GM21825 (cell line): ENCODE measurements around the gene SCFD2.

Source experiments
- ATAC-seq: cut with Tn5 transposase; IDR thresholded peaks from one replicate; pipeline ENCODE4 v1.9.1; 2021; ENCODE audit warnings: mild to moderate bottlenecking, moderate library complexity; ENCODE audit not compliant: unreplicated experiment

The SCFD2 gene

DNA sequence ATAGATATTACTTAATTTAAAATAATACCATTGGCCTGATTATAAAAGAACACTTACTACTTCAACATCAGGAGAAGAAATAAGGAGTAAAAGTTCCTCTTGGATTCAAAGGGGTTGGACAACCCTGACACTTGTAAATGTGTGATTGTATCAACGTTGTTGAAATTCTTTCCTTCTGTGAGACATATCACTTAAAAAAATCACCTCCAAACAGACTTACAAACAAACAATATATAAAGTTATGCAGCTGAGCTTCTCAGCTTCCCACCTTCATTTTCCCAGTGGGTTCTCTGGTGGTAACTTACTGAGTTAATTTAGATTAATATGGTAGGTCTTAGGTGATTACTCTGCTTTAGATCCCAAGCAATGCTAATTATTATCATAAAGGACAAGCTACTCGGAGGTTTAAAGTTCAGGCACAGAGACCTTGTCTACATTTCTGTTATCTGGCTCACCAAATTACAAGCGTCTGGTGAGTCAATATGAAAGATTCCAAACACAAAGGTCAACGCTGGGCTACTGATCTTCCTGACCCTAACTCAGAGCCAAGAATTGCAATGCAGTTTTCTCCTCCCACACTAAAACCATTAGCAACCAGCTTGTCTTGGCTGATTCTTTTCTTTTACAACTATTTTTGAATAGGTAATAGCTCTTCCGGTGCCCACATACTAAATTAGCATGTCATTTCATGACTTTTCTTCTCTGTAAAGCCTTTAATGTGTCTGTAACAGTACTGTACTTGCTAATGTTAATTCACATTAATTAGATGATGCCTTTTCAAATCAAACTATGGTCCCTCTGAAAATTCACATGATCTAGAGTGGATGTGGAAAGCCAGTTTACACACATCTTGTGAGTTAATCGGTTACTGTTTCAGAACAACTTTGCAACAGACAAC, 346.1 kb downstream of the SCFD2 start:
- no peak for ATAC-seq

GRCh38 chr4:53018471-53018870, 347.4 kb downstream of the SCFD2 start:
- ATAC-seq, result no peak

DNA sequence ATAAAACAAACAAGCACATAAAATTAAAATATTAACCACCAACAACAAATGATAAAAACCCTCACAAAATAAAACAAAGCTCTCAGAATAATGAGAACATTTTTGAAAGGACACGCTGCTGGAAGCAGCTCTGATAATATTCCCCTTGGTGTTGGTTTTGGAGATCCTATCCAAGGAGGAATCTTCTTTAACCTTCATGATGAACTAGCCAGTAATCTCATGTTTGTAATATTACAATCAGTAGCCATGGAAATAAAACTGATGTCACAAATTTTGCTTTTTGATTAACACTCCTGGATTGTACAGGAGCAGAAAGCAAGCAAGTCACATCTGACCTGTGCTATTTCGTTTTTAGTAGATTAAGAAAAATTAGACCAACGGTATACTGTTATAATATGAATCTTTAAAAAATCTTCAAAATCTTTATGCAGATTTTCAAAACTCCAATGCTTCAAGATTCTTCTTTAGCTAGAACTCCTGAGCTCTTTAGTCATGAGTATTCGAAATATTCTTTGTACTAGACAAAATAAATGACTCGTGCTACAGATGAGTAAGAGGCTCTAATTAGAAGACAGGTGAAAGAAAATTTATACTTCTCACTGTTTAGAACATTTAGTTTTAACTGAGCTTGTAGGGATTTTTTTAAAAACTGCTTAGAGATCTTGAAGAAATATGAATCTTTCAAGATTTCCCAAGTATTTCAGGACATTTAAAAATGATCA, 349.6 kb downstream of the SCFD2 start:
- no peak for ATAC-seq

- ATAC-seq, result no peak
Observed at GRCh38 chr4:53015681-53016080, 350.2 kb downstream of the SCFD2 start.

DNA sequence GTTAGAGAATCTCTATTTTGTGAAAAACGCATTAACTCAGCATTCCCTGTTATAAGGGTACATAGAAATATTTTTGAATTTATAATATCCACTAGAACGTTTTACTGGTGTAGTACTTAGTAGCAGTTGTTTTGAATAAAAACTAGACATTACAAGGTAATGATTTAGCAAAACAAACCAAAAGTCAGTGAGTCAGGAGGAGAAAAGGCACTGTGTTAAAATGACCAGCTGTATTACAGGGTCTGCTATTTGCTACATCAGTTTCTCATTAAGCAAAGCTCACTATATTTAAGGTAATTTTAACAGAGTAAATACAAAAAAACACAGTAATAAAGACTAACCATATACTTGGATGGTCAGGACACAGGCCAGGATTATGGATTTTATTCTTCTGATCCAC, 351.0 kb downstream of the SCFD2 start:
- no peak for ATAC-seq

DNA sequence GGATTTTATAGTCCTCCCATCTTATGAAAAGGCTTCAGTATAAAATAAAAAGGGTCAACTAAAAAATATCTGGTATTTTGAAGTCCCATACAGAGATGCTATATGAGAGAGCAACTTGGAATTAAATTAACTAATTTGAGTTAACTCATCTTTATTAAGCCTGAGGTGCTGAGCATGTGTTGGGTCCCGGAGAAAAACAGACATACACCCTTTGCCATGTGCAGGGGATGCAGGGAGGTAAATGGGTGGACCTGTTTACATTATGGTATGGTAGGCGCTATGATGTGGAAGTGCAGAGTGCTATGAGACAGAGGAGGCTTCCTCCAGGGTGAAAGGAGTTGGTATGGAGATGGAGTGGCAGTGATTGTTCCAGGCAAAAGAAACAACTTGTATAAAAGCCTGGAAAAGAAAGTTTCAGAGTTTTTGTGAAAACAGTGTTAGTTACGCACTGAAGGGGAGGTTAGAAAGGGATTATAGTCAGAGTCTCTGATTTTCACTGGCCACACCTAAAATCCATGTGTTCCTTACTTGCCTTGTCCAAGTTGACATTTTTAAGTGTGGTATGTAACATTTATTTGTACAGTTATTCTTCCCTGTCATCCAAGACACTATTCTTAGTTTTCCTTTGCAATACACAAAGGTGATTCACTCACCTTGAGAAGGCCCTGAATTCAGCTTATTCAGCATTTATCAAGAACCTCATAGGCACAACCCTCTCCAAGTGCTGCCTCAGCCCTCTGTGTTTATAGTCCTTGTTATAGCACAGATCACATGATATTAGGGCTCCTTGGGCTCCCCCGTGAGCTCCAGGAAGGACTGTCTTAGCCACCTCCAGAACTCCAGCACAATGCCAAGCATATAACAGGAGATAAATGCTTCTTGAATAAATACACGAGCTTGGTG, 351.7 kb downstream of the SCFD2 start:
- no peak for ATAC-seq

DNA sequence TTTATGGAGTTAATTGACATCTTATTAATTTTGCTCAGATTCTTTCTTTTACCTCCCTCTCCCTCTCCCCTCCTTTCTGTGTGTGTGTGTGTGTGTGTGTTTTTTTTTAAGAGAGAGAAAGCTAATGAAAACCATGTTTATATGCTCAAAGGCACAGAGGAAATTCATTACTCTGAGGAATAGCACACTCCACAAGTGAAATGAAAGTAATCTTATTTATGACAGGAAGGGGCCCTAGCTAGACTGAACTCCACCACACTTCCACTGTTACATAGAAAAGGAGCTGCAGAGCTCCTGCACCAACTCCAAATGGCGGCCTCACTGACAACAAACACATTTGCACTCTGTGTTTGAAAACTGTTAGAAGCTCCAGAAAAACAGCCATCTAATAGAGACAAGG, 353.1 kb downstream of the SCFD2 start:
- peak; percentile 88 for ATAC-seq

DNA sequence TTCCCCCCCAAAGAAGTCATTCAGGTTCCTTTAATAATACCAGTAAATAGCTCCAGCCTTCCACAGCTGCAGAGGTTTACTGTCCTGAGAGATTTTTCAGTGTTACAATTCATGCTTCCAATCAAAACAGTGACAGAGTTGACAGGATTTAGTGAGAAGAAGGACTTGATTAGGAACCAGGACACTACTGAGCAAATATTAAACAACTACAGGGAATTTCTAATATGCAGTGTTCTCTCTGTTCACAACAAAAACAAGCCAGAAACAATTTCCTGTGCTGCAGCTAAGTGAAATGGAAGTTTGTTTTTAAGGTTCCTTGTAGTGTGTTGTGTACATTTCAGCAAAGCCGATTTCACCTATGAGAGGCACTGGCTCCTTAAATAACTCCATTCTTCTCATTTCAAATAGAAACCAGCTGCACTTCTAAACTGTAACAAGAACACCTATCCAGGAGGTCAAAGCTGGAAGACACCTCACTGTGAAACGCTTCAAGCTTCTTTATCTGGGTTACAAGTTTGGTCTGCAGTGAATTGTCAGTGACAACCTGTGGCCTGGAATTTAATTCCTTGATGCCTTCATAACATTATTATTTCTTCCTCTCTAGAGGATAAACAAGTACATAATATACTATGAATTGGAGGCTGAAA, 354.5 kb downstream of the SCFD2 start:
- no peak for ATAC-seq

DNA sequence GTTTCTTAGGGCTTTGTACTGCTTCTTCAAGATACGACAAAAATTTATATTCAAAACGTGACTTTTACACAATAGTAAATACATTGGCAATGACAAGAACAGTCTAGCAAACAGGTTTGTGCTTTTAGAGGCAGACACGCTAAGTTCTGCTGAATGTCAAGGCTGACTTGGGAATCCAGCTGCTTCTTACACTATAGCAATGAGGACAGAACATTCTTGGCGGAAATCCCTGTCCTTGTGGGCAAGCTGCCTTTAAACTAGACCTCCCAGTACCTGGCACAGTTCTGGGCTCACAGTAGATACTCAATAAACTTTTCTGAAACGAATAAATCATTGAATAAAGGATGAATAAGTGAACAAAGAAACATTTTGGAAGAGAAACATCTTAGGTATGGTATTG, 355.5 kb downstream of the SCFD2 start:
- no peak for ATAC-seq

DNA sequence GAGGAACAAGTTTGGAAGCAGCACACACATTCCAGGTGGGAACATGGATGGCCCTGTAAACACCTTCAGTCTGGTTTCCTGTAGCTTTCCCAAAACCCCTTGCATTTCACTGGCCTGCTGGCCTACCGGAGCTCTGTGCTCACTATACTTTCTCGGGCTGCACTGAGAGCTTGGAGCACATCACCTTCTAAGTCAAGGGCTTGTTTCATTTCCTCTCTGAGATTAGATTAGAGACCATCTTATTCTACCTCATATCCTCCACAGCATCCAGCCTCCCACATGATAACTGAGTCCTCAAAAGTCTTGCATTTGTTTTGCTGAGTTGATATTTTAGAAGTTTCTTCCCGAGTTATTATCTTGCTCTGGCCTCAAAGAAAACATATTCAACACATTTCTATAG, 356.0 kb downstream of the SCFD2 start:
- ATAC-seq, result no peak

DNA sequence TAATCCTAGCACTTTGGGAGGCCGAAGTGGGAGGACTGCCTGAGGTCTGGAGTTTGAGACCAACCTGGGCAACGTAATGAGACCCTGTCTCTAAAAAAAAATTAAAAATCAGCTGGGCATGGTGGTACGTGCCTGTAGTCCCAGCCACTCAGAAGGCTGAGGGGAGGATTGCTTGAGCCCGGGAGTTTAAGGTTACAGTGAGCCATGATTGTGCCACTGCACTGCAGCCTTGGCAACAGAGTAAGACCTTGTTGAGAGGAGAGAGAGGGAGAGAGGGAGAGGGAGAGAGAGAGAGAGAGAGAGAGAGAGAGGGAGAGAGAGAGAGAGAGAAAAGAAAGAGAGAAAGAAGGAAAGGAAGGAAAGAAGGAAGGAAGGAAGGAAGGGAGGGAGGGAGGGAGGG, 358.8 kb downstream of the SCFD2 start:
- no peak for ATAC-seq

DNA sequence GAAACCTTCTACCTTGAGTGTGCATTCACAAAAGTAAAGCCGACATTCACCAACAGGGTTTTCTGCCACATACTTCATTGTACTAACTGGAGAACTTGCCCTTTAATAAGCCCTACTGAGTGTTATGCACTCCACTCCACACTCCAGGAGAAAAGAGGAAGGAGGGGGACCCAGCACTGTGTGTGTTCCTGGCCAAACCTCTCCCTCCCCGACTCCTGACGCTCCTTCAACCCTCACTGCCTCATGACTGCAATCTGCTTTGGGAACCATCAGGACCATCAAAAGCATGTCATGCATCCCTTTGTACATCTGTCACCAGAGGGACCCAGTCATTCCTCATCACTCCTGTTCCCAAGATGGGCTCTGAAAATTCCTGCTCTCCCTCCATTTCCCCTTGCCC, 360.1 kb downstream of the SCFD2 start:
- ATAC-seq, result no peak

DNA sequence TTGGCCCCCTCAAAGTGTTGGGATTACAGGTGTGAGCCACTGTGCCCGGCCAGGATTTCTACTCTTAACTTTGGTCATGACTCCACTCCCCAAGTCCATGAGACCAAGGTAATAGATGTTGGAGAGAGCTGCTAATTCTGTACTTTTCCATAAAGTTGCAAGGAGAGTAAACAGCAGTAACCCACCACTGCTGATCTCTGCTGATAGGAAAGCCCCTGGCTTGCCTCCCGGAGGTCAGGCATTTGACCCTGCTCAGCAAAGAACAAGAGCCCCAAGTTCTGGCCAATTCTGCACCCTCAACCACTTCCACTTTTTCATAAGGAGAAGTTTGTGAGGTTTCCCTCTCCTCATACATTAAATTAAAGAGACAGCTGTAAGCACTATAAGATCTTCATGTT, 360.7 kb downstream of the SCFD2 start:
- no peak for ATAC-seq

DNA sequence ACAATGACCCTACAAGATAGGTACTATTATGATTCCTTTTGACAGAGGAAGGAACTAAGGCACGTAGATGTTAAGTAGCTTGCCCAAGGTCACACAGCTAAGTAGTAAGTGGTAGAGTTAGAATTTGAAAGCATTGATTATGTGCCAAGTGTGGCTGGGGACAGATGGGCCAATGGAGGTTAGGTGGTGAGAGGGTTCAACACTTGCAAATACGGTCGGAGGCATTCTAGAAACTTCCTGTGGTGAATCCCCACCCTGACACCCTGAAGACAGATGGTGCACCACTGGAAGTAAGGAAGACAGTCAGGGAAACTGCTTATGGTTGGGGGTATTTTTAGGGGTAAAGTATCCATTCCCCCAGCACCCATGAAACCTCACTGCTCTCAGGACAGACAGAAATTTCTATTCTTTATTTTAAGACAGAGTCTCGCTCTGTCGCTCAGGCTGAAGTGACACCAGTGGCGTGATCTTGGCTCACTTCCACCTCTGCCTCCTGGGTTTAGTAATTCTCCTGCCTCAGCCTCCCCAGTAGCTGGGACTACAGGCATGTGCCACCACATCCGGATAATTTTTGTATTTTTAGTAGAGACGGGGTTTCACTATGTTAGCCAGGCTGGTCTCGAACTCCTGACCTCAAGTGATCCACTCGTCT, 361.2 kb downstream of the SCFD2 start:
- ATAC-seq, result no peak

DNA sequence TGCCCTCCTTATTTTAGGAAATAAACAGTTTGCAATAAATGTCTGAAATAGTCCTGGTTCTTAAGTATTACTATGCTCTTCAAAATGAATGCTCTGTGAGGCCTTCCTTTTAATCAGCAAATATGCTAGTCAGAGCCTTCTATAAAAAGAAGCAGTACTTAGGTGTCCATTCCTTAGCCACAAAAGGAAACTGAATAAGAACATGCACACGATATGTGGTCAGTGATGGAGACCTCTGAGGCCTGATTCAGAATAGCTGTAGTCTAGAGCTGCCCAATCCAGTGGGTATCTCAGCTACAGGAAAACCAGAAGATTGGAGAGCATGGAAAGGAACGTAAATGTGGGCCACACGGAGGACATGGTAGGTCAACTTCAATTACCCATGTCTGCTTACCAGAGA, 361.9 kb downstream of the SCFD2 start:
- no peak for ATAC-seq

DNA sequence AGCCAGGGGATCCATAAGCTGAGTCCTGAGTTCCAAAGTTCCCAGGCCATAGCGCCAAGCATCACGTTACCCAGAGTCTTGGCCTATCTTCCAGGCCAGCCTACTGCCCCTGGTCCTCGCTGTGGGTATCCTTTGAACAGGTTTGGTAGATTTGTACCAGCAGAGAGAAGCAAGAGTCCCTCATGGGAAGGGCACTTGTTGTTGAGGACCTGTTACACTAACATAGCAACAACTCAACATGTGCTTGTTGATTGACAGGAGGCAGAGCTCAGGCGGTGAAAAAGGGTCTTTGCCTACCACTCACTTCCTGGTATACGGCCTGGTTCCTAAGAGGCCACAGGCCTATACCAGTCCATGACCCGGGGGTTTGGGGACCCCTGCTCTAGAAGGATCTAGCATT, 365.3 kb downstream of the SCFD2 start:
- ATAC-seq, result no peak

- ATAC-seq, result no peak
Observed at GRCh38 chr4:52999626-53000025, 366.2 kb downstream of the SCFD2 start.

- ATAC-seq, result no peak
Observed at GRCh38 chr4:52998413-52998812, 367.4 kb downstream of the SCFD2 start.

DNA sequence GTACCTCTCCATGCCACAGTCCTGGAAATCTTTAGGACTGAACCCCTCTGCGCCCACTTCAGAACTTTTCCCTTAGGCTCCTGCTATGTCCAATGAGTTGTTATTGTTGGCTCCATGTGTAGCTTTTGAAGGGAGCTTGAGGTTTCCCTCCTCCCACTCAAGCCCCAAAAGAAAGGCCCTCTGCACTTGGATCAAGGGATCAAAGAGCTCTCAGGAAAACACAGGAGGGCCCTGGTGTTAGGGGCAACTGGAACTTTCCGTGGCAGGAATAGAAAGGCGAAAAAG, 368.8 kb downstream of the SCFD2 start:
- ATAC-seq, result no peak

DNA sequence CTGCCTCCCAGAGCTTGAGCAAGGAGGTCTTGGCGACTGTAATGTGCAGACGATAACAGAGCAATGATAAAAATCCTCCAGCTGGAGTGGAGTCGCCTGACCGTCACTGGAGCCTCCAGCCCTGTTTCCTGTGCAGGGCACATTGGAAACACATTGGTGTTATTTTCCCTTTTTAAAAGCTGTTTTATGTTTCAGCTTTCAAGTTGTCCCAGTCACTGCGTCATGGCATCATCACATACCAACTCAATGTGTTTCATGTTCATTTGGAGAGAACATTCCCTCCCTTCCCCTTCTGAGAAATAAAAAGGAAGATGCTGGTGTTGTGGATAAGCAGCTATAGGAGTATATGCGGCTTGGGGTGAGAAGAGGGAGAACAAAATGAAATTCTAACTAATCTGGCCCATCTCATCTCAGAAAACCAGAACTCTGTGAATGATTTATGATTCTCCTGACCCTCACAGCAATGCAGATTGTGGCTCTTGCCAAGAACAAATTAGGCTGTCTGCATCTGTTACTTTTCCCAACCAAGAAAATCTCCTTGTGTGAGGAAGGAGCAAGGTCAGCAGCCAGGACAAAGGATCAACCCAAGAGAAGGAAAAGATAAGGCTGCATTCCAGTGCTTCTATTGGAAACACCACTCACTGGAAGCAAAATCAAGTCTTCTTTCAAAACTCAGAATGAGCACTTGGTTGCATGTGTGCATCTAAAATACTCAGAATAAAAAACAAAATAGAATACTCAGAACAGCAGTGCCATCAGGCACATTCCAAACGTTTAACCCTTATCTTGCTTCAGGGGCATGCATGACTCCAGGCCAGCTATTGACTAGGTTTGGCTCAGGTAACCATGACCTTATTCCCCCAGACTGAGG, 369.4 kb downstream of the SCFD2 start:
- no peak for ATAC-seq
